ENCODE measurements around the gene GEMIN7. TPM values are rescaled to one million over a fixed set of nuclear protein-coding genes. Genes with fewer than 3 reads are reported as not detected.

GEMIN7 gene
- total and polyA plus RNA-seq, 2 of the 4 experiments (the other 2 are of a cell fraction) = 27.2 to 53.0 TPM

DNA sequence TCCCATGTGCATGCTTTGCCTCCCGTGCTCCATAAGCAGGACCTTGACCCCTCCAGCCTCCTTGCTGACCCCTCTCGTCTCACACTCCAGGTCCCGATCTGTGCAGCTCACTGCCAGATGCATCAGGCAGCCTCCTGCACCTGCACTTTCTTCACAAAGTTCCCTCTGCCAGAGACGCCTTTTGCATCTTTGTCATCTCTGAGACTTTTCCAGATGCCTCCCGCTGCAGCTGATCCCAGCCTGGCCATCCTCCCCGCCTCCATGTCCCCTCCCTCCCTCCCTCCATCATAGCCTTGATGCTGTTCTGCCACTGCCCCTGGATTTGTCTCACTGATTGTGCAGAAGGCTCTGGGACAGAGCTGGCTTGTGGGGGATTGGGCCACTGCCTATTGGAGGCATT, 43.8 kb downstream of the GEMIN7 start:
- Histone ChIP-seq H2AFZ (replicated peaks; ENCODE audit: low read length, poor library complexity) (no peak overlapping the region), H4K8ac (ENCODE audit: low read depth in 2 of 2, low read length in 2 of 2) (no peak overlapping the region), H3K23ac (ENCODE audit: low read depth, low read length) (no peak overlapping the region), H3K18ac (ENCODE audit: low read depth, low read length) (no peak overlapping the region), H3K9me3 (ENCODE audit: control insufficient read depth, insufficient read depth, low read length) (no peaks in the 10 kb centered on the region), H2BK120ac (ENCODE audit: low read depth, low read length) (no peak overlapping the region), H4K20me1 (ENCODE audit: insufficient read depth, low read length) (peaks cover 82% of the 10 kb centered on the region), H4K91ac (ENCODE audit: insufficient read depth, low read depth, low read length) (no peak overlapping the region), H3K4me3 (ENCODE audit: insufficient read depth, low read depth, low read length) (no peak overlapping the region), H3K4me1 (ENCODE audit: control insufficient read depth, insufficient read depth, low read length) (no peaks in the 10 kb centered on the region), H2BK15ac (ENCODE audit: low read depth, low read length) (no peak overlapping the region), H3K36me3 (ENCODE audit: control insufficient read depth, insufficient read depth, low read length) (peaks cover 2% of the 10 kb centered on the region; the same call in 1 of the 2 replicates), H3K9ac (ENCODE audit: low read depth, low read length) (no peak overlapping the region), H3K27ac (ENCODE audit: insufficient read depth, low read length) (no peak overlapping the region), H3K79me1 (ENCODE audit: low read depth in 1 of 2, low read length in 2 of 2) (peaks cover 40 to 86% of the 10 kb centered on the region in 2 experiments), H2AK9ac (replicated peaks; ENCODE audit: low read depth, low read length, poor library complexity) (no peak overlapping the region), H2AK5ac (ENCODE audit: low read depth, low read length) (no peak overlapping the region), H3K27me3 (ENCODE audit: control insufficient read depth, insufficient read depth, low read length) (no peaks in the 10 kb centered on the region), H2BK5ac (ENCODE audit: low read depth, low read length, poor library complexity, severe bottlenecking) (no peak overlapping the region), H3K9me1 (ENCODE audit: insufficient read depth, low read length) (peaks cover 3% of the 10 kb centered on the region; the same call in 1 of the 2 replicates), H2BK20ac (ENCODE audit: low read depth, low read length) (no peak overlapping the region), H4K5ac (ENCODE audit: low read depth, low read length) (no peak overlapping the region), H3K4me2 (ENCODE audit: low read depth, low read length) (no peak overlapping the region), H3K56ac (ENCODE audit: extremely low read depth, insufficient read depth, low read length) (no peak overlapping the region), H3K14ac (replicated peaks; ENCODE audit: low read depth, low read length) (no peak overlapping the region), H3K4ac (ENCODE audit: low read depth, low read length) (no peak overlapping the region)
- in situ Hi-C loops (cut with MboI; ENCODE audit: low sequenced_read_pairs) (no loop called here), intact Hi-C loops (cut with micrococcal nuclease) (no loop called here), dilution Hi-C loops (cut with HindIII; ENCODE audit: low sequenced_read_pairs, unreplicated experiment) (no loop called here)
- POLR2A ChIA-PET (ENCODE audit: unreplicated experiment) = no interaction called here
- CTCF ChIA-PET = no interaction called here
- ATAC-seq (ENCODE audit: low read depth) (no peak), DNase-seq (no peak)
- TF ChIP-seq, protein P1, sequence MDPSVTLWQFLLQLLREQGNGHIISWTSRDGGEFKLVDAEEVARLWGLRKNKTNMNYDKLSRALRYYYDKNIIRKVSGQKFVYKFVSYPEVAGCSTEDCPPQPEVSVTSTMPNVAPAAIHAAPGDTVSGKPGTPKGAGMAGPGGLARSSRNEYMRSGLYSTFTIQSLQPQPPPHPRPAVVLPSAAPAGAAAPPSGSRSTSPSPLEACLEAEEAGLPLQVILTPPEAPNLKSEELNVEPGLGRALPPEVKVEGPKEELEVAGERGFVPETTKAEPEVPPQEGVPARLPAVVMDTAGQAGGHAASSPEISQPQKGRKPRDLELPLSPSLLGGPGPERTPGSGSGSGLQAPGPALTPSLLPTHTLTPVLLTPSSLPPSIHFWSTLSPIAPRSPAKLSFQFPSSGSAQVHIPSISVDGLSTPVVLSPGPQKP (IDR thresholded peaks at IDR 0.05; ENCODE audit: borderline replicate concordance, low read depth, low read length) = no peak
- TF ChIP-seq, protein P2, sequence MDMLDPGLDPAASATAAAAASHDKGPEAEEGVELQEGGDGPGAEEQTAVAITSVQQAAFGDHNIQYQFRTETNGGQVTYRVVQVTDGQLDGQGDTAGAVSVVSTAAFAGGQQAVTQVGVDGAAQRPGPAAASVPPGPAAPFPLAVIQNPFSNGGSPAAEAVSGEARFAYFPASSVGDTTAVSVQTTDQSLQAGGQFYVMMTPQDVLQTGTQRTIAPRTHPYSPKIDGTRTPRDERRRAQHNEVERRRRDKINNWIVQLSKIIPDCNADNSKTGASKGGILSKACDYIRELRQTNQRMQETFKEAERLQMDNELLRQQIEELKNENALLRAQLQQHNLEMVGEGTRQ (IDR thresholded peaks at IDR 0.05; ENCODE audit: low read depth, low read length) = no peak
- TF ChIP-seq MAFK (IDR thresholded peaks at IDR 0.05; ENCODE audit: low read depth, low read length) = no peak
- no peak for TF ChIP-seq MXI1 (IDR thresholded peaks at IDR 0.05; ENCODE audit: borderline replicate concordance, low read depth, low read length)
- TF ChIP-seq RFX5 (IDR thresholded peaks at IDR 0.05; ENCODE audit: low read depth, low read length) = no peak
- TF ChIP-seq CTCF (conservative IDR thresholded peaks at IDR 0.05; ENCODE audit: low read depth, low read length) = no peak
- no peak for TF ChIP-seq SMC3 (IDR thresholded peaks at IDR 0.05; ENCODE audit: low read depth, low read length)
- no peak for TF ChIP-seq FOS (IDR thresholded peaks at IDR 0.05; ENCODE audit: low read depth, low read length)
- TF ChIP-seq CHD1 (IDR thresholded peaks at IDR 0.05; ENCODE audit: low read depth, low read length) = no peak
- TF ChIP-seq RAD21 (IDR thresholded peaks at IDR 0.05; ENCODE audit: low read length) = no peak
- no peak for TF ChIP-seq CEBPB (IDR thresholded peaks at IDR 0.05; ENCODE audit: low read depth, low read length)
- TF ChIP-seq BHLHE40 (IDR thresholded peaks at IDR 0.05; ENCODE audit: low read depth, low read length) = no peak
- TF ChIP-seq MAZ (IDR thresholded peaks at IDR 0.05; ENCODE audit: borderline replicate concordance, low read depth, low read length) = no peak
- TF ChIP-seq NFE2L2 (IDR thresholded peaks at IDR 0.05; ENCODE audit: low read depth, low read length) = no peak
- TF ChIP-seq RCOR1 (IDR thresholded peaks at IDR 0.05; ENCODE audit: insufficient replicate concordance, low read length) = no peak
- BruUV-seq (replicated peaks) = no TSS peak
- WGBS, 2 experiments (ENCODE audit: extremely low coverage in 2 of 2, insufficient read length in 1 of 2) = 69% methylated on average over 3 of the region's 6 CpGs; no CpG with 5 or more reads in 1 of the 2 experiments
